CD4-positive, alpha-beta T cell treated with Interferon alpha-2 for 1 hour (primary cell): Measurements from ENCODE around the gene LGI4.

Source experiments
- DNase-seq, 2 donors: peaks; one replicate each; pipeline ENCODE4 v3.0.0-alpha.2; 2020 to 2022

Gene LGI4

DNA sequence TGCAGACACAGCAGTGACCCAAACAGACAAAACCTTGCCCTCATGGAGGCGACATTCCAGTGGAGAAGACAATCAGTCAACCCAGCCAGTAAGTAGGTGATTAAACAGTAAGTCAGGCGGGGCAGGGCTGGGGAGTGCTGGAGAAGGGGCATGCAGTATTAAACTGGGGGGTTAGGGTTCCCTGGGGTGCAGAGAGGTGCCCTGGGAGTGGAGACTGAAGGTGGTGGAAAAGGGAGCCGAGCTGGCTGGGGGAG, 50.4 kb downstream of the LGI4 start:
- no peak for DNase-seq

DNA sequence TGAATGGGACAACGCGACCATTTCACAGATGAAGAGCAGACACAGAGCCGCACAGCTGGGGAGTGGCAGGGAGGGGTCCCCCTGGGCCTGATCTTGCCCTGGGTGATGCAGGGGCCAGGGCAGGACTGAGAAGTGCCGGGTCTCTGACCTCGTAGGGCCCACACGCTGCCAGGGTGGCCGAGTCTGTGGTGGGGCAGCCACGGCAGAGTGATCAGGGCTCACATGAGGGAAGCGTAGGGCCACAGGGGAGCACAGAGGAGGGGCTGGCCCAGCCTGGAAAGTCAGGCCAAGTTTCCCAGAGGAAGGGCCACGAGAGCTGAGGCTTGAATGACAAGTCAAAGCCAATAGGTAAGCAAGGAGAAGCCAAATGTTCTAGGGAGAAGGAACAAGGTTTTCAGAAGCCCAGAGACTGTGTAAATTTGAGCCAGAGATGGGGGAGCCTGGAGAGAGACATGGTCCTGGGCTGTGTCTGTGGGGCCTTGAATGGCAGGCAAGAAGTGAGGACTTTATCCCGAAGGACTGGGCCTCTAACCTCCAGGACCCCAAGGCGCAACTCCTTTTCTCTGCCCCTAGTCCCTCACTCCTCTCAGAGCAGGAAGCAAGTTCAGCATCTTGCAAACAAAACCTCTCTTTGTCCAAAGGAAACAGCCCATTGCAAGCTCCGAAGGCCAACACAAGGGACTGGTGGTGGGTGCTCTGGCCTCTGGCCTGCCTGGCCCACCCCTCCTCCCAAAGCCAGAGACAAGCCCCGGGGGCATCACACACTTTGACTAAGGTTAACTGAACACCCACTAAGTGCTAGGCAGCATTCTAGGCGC, 51.0 kb downstream of the LGI4 start:
- no peak for DNase-seq

DNA sequence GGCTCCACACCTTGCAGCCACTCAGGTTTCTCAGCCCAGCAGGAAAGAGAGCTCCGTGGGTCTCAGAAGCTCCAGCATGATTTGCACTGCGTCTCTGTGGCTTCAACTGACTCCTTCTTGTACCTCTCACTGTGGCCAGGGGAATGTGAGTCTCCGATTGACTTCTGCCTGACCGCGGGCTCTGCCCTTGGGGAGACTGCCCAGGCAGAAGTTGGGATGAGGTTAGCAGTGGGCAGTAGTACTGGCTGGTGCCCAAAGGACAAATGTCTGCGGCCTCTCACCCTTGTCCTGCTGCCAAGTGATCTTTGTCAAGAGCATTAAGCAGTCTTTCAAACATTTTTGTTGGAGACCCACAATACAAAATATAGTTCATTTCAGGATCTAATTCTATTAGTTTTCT, 53.7 kb downstream of the LGI4 start:
- DNase-seq = no peak

DNA sequence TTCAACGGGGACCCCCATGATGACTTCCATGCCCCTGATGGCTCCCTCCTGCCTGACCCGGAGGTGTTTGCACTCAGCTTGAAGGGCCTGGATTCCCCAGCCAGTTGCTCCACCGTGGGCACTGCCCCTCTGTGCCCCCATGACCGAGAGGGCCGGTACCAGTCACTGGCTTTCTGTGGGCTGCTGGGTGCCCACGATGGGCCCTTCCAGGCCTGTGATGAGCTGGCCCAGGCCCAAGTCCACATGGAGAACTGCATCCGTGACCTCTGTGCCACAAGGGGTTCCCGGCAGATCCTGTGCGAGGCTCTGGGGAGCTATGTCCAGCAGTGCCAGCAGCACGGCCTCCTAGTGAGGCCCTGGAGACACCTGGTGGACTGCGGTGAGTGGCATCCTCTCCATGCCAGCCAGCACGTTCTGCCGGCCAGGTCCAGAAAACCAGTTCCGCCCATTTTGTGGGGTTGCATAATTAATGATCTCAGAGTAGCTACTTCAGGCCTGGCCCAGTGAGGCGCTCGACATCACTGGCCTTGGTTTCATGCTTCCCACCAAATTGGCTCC, 54.2 kb downstream of the LGI4 start:
- no peak for DNase-seq

DNA sequence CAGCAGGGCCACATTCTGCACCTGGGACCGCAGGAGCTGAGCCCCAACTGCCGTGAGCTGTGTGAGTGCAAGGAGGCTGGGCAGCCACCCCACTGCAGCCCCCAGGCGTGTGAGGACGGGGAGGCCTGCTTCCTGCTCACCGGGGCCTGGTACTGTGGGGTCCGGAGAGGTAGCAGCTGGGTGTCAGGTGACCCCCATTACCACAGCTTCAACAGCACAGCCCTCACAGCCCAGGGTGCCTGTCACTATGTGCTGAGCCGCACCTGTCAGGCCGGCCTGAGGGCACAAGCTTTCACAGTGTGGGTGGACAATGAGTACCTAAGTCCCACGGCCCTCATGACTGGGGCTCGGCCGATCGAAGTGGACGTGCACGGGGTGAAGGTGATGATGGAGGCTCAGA, 55.0 kb downstream of the LGI4 start:
- DNase-seq = no peak

DNA sequence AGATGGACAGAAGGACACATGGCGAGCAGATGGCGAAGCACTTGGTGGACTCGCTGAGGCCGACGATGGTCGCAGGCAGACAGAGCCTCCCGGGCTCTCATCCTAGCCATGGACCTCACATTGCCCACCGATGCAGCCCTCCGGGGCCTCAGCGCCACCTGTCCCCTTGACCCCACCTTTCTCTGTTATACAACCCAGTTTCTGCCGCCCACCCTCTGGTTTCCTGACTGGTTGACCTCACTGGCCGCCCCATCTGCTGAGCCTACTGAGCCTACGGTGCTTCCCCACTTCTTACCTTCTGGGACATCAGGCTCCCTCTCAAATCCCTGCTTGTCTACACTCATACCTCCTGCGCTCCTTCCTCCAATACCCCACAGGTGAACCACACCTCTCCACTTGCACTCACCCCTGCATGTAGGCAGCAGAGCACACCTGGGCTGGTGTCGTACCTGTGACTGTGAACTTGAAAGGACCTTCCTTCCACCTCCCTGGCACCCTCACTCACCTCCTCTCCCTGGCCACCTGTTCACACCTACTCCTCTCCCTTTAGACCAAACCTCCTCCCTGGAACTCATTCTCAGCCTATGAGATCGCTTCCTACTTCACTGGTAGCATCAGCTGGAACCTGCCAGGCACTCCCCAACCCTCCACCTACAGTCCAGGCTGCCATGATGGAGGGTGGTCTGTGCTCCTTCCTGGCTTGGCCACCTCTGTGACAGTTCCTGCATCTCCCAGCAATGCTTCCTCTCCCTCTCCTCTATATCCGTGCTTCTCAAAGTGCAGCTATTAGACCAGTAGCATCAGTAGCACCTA, 57.2 kb downstream of the LGI4 start:
- no peak for DNase-seq

DNA sequence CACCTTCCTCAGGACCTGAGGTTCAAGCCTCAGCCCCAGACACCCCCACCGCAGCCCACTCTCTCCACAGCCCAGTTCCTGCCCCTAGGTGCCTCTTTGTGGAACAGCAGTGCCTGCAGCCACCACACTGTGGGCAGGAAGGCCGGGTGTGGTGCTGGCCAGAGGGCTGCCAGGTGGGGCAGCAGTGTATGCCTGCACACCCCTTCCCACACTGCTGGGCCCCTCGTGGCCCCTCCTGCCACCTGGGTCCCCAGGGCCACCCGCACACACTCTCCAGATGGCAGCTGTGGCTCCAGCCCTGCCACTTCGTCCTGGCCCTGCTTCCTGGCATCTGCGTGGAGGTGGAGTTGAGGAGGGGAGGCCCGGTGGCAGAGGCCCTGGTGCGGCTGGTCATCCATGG, 58.2 kb downstream of the LGI4 start:
- no peak for DNase-seq

DNA sequence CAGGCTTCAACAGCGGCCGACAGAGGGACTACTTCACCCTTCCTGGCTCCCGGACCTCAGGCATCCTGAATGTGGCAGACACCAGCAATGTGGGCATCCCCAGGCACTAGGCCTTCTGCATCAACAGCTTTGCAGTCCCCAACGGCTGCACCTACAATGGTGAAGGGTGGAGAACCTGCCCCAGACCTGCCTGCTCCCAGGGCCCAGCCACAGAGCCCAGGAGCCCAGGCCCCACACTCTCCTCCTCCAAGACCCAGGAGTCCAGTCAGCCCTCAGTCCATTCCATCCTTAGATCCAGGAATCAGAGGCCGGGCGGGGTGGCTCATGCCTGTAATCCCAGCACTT, 58.9 kb downstream of the LGI4 start:
- no peak for DNase-seq

DNA sequence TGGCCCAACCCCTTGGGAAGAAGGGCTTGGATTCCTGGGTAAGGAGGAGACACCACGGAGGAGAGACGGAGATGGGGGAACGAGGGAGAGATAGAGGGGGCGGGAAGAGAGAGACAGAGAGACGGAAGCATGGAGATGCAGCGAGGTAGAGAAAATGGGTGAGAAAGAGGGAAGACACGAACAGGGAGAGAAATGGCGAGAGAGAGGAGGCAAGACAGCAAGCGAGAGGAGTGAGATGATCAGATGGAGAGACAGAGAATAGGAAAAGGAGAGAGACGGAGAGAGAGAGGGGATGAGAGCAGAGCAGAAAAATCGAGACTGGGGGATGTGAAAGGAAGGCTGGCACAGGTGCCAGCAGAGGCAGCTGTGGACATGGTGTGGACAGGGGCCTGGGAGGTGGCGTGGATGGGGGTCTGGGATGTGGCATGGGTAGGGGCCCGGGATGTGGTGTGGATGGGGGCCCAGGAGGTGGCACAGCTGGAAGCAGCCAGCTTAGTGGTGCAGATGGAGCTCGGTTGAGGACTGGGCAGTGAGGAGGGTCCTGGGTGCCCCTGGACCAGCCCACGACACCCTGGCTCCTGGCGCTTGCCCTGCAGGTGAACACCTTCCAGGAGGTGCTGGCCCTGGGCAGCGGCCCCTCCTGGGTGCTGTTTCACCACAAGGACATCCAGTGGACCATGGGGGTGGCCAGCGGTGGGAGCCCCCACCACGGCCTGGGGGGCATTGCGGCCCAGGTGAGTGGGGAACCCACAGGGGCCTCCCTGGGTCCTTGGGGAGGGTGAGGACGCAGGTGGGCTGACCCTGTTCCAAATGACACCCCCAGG, 59.4 kb downstream of the LGI4 start:
- DNase-seq = no peak
